HG02623 (cell line): Measurements from ENCODE around the gene HS3ST5.
"Not testable (repeated sequence)": the region's sequence is repeated elsewhere in the genome, so short reads cannot be mapped to it uniquely, and the experiment has no call there.

Experiments used
- ATAC-seq: cut with Tn5 transposase; IDR thresholded peaks from one replicate; pipeline ENCODE4 v1.9.1; 2021; ENCODE audit warnings: moderate library complexity; ENCODE audit not compliant: unreplicated experiment

Gene HS3ST5

DNA sequence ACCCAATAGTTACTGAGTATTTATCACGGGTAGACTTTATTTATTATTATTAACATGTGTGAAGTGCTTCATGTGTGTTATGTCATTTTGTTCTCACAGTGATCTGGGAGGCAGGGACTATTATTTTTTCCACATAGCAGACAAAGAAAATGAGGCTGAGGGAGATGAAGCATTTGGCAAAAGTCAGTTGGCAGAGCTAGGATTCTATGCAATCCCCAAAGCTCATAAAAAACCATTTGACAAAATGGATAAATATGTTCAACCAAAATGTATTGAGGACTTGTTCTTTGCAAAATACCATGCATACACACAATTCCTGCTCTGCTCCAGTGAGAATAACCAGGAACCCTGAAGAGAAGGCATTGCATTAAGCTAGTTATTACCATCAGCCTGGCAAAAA, 184.4 kb downstream of the HS3ST5 start:
- ATAC-seq: no peak

DNA sequence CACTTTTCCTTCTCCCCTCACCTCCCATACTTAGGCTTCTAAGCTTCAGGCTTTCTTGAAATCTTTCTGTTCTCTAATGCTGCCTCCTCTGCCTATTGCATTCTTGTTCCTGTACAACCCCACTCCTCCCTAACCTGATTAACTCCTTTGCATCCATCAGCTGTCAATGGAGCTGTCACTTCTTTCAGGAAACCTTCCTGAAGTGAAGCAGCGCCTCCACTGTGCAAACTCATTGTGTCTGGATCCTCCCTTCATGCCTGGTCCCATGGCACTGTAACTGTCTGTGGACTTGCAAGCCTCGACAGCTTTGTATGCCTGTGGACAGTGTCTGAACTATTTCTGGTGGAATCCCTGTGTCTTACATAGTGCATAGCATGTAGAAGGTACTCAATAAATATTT, 185.0 kb downstream of the HS3ST5 start:
- no peak for ATAC-seq

DNA sequence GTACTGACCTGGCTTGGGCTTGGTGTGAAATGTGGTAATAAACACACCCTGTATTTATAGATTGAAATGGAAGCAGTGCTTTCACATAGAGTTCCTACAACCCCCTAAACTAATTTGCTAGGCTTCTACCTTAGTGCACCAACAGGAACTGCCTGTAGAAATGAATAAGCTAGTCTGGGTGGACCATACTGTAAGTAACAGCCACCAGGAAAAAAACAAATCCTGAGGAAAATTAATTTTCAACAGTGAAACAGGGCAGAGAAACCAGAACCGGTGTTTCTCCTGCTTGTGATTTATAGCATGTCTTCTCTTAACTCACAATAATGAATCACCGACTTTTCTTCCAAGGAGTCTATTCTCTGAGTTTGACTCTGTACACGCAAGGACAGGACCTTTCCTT, 187.1 kb downstream of the HS3ST5 start:
- no peak for ATAC-seq

DNA sequence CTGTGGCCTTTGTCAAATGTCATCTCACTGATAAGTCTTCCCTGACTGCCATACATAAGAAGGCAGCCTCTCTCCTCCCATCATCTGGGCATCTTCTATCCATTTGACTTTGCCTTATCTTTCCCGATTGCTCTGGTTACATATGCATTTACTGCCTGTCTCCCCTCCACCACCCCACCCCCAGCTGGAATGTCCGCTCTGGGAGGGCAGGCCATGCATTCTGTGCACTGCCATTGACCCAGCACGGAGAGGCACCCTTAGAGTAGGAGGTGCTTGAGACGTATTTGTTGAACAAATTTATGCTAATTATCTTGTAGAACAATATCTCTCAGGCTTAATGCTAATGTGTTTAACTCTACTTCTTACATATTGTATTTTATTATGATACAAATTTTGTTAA, 188.0 kb downstream of the HS3ST5 start:
- ATAC-seq: no peak

DNA sequence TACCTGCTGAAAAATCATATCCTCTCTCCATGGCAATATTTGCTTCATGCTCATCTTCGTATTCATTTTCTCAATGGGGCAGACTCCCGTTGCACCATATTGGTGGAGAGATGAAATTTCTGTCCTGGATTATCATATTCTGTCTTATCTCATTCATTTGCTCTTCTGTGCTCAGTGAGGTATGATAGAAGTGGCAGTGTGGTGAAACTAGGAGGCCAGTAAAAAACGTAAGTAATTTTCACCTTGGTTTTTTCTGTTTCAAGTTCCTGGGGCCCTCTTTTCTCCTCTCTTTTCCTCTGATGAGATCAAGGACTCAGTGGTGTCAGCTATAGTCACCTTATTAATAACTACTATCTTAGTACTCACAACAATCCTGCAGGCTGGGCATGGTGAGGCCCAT, 189.4 kb downstream of the HS3ST5 start:
- ATAC-seq: no peak

DNA sequence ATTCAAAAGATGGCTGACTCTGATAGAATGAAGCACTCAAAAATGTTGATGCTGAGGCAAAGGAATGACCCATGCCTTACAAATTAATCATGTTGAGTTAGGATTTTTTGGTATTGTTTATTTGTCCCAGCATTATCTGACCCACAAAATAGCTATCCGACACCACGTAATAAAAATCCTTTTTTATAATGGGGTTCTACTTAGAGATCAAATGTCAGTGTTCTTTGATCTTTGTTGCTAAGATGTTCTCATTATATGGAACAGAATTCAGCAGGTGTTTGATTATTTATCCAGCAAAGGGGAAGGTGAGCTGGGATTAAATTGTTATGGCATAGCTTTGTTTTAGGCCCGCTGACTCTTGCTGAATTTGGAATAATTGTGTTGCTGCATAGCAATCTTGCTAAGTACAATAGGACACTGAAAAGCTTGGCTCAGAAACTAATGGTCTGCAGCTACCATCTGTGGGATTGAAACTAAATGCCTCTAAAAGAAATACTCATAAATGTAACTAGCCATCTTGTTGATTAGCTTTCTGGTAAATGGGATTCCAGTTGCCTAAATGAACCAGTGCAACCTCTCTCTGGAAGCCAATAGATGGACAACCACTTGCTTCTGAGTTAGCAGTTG, 191.6 kb downstream of the HS3ST5 start:
- ATAC-seq: no peak

DNA sequence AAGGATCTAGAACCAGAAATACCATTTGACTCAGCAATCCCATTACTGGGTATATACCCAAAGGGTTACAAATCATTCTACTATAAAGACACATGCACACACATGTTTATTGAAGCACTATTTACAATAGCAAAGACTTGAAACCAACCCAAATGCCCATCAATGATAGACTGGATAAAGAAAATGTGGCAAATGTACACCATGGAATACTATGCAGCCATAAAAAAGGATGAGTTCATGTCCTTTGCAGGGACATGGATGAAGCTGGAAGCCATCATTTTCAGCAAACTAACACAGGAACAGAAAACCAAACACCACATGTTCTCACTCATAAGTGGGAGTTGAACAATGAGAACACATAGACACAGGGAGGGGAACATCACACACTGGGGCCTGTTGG, 193.6 kb downstream of the HS3ST5 start:
- not testable (repeated sequence) for ATAC-seq

DNA sequence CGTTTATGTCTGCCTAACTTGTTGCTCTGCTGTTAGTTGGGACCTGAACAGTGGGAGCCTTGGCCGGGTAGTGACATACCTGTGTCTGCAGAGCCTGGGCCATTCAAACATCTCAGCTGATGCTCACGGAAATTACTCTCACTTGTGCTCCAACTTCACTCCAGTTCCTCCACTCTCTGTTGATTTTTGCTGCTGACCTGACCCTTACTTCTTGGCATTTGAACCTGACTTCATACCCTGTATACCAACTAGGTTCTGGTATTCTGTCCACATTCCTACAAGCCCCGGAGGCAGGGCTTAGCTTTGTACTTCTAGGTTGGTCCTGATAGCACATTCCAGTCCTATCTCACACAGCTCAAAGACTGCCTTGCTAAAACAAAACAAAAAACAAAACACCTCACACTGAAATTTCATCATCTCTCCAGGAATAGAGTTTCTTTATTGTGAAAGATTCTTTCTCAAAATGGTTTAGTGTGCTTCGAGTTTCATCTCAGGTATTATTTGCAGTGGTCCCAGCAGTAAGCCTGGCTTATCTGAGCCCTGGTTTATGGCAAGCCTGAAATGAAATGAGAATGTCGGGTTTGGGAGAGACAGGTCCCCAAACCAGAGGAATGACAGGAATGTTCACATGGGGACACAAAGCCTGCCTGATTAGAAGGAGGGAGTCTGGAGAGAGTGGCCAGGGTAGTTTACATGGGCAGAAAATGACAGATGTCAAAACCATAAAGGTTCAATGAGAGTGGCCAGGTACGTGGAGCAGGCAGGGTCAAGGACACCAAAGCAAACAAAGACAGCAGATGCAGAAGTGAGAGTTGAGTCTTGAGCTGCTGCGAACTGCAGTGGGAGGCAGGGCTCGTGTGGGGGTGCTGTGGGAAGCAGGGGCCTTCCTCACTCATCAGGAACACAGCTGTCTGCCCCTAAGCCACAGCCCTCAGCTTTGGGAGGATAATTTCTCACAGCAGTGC, 197.7 kb downstream of the HS3ST5 start:
- no peak for ATAC-seq

DNA sequence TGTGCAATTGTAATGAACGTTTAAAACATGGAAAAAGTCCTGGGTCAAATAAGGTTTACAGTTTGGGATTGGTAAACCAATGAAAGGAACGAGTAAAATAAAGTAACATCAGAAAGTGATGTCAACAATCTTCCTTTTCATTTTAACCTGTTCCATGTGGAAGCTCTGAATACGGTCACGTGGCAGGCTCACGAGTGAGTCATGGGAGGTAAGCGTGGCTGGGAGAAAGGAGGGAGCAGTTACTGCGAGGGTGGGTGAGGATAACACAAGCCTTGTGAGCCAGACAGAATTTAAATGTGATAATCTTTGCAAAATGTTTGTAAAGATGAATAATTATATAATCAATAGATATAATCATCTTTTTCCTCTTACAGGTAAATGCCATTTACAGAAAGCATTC, 200.6 kb downstream of the HS3ST5 start:
- ATAC-seq: no peak

DNA sequence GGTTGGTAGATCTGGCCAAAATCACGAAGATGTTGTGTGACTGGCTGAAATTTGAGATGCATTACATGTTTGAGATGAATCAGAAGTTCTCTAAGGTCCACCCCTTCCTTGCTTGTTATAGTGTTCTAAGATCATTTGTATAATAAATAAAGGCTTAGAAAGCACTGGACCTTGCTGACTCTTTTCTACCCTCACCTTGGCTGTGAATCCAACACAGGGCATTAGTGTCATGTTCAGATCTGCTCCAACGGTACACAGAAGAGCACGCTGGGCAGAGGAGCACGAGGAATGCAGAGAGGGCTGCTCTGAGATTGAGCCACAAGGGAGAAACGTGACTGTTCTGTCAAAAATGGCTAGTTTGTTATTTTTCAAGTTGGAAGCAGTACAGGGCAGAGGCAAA, 202.4 kb downstream of the HS3ST5 start:
- no peak for ATAC-seq

DNA sequence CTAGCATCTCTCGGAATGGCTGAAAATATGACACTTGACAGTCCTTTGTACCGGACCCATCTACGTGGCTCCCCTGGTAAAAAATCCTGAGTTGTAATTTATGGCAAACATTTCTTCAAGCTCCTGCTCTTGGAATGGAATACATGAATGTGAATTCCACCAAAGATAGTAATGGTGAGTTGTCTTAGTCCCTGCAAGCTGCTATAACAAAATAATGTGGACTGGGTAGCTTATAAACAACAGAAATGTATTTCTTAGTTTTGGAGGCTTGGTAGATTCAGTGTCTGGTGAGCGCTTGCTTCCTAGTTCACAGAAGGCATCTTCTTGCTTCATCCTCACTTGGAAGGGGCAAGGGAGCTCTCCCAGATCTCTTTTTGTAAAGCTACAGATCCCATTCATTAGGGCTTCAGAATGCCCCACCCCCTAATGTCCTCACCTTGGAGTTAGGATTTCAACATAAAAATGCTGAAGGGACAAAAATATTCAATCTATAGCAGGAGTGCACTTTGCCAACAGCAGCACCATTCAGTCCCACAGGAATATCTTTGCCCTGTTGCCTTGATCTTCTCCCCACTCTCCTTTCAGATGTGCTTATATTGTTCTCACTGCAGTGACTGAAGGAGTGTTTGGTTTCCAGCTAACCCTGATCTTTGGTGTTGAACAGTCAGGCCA, 204.1 kb downstream of the HS3ST5 start:
- no peak for ATAC-seq

DNA sequence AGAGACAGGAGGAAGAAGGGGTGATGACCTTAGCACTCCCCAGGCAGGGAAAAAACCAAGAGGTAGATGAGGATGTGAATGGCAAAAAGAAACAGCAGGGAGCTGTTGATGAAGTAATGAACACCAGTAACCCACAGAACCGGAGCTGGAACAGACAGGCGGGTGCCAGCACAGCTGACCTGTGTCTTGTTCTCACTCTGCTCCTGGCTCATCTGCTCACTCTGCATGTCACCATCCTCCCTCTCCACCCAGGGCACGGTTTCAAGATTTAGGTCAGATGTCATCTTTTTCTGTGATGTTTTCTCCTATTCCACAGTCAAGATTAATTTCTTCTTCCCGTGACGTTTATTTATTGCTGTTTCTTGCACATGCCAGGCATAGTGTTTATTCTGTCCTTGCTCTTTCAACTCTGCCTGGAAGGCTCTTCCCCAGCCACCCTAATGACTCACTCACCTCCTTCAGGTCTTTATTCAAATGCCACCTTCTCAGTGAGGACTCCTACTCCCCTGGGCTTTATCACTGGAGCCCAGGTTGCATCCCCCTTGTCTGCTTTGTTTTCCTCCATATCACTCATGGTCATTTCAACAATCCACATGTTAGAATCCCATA, 207.4 kb downstream of the HS3ST5 start:
- ATAC-seq: no peak

DNA sequence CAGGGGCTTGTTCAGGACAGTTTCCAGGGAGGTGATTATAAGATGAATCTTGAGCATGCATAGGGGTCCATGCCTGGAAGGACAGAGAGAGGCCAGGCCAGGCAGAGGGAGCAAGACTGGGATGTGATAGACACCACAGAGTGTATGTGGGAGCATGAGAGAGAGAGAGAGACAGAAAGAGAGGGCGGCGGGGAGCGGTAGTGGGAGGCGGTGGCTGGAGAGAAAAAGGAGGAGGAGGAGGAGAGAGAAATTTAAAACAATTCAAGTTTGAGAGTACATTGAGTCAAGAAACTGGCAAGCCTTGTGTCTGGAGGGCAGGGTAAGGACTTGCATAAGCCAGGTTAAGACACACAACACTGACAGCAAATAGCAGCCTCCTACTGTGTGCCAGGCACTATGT, 209.0 kb downstream of the HS3ST5 start:
- ATAC-seq: no peak

DNA sequence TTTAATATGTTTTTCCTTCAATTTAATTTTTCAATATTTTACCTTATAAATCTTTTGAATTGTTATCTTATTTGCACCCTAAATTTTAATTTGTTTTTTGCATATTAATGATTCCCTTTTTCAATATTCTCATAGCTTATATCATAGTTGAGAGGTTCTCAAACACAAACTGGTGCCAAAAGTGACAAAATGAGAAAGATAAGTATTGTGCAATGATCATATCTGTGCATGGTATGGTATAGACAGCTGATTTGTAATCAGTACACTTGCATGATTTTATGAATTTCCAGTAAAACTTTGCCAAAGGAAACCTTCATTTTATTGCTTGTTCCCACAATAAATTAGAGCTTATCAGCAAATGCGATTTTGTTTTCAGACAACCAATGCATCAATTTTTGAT, 210.9 kb downstream of the HS3ST5 start:
- no peak for ATAC-seq

DNA sequence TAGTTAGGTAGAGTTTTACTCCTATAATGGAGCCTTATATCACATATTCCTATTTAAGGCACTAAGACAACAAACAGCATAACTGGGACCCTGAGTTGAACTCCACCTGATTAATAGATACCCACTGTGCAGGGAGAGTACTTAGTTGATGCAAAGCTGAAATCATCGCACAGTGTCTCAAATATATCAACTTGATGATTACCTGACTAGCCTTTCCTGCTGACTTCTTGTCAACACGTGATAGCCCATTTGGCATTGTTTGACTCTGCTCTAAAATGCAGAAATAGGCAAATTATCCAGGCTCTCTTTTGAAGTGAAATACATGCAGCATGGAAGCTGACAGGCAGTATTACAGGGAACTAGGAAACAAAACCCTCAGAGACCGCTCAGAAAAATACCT, 217.2 kb downstream of the HS3ST5 start:
- no peak for ATAC-seq

DNA sequence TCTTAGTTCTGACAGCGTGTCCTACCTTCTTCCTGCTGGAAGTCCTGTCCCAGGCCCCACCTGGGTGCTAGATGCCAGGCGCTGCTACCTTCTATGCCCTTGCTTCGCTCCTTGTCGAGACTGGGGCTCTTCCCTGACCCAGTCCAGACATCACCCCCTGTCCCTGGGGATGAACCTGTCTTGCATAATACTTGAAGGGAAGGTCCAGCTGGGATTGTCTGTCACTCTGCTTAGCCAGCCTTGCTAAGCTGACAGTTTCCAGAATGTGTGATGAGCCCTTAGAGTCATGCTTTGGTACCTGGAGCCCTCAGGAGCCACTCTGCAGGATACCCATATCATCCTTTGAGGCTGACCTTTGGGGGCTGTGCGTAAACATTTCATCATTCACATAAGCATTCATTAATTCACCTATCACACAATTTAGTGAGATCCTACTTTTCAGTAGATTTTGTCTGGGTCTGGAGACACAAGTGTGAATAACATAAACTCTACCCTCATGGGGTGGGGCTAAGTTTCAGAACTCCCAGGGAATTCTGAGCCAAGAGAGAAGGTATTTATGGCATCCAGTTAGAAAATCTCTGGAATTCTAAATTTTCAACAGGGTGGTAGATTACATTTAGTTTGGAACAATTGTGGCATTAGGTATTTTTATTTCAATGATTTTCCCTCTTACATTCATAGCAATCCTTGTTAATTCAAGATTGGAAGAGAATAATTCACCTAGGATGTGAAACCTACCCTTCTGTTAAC, 220.7 kb downstream of the HS3ST5 start:
- no peak for ATAC-seq

DNA sequence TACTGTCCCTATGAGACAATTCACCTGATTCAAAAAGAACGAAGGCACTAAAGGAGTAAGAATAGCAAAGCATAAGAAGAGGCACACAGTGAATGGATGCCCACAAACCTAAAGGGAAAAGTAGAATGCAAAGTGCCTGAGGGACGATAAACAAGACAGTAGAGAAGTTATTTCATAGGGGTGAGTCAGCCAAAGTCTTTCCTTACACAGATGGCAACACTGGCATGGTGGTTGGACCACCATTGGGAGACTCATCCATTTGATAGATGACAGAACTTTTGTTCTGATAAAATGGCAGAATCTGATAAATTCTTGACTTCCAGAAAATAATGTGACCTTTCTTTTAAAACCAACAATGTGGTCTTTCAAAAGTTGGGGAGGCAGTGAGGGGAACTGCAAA, 223.8 kb downstream of the HS3ST5 start:
- no peak for ATAC-seq

DNA sequence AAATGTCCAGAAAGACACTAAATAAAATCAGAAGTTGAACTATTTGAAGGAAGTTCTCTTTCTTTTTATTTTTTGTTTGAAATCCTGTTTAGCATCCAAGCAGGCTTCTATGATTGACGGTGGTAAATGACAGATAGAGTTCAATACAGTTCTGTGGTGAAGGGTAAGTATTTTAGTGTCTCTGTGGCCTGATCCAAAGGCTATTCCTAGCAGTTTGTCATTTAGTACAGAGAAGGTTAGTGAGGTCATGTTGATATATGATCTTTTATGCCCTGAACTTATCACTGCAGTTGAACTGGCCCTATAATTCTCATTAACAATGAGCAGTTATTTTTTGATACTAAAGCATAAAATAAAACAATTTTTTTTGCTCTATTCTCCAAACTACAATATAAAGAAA, 227.2 kb downstream of the HS3ST5 start:
- ATAC-seq: no peak

DNA sequence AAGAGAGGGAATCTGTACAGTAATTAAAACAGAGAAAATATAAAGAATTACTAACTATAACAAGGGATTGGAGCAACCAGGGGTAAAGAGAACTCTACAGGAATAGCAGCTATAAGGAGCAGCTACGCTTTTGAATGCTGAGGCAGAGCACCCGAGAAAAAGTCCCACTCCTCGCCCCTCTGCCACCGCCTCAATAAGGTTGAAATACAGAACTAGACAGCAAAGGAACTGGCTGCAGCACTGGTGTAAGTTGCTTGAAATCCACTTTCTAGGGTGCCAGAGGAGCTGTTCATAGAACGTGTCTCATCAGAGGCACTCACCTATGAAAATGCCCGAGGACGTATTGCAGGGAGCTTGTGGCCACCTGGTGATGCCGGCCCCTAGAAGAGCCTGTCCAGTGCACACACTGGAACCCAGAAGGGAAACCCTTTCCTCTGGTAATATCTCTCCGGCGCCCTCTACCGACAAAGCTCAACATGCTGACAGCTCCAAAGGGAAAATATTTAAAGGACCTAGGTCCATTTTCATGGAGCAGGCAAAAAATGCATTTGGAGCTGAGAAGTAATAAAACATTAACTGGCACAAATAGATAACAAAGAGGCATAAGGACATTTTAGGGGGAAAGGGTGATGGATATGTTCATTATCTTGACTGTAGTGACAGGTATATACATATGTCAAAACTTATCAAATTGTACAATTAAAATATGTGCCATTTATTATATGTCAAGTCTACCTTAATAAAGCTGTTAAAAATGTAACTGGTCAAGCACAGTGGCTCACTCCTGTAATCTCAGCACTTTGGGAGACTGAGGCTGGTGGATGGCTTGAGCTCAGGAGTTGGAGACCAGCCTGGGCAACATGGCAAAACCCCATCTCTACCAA, 234.5 kb downstream of the HS3ST5 start:
- peak; percentile 62 for ATAC-seq

DNA sequence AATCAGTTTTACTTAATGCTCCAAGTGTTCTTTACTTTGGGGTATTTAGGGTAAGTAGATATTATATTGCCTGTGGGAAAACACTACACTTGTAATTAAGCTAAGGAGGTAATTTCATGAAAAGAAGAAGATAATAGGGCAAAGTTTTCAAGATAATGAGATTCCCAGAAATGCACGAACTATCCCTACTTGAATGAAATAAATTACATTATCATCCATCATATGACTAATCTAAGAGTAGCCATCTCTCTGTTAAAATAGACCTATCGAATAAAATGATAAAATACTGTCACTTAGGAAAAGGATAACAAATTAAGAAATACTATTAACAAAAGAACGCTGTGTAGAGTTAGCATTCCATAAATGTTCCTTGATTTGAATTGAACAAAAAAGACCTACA, 236.8 kb downstream of the HS3ST5 start:
- ATAC-seq: no peak
